Activated T-helper 2 cell treated with anti-CD3 and anti-CD28 coated beads, Interferon-gamma antibody, Interleukin-2, Interleukin-4, amounts not matched to agents 10 μg/mL and 5 μg/mL and 100 μg/mL, durations not matched to agents 14 hours and 24 hours and 36 hours (primary cell): Measurements from ENCODE around the gene CLCA1. TPM values are rescaled to one million over a fixed set of nuclear protein-coding genes. Genes with fewer than 3 reads are reported as not detected.
A peak's percentile ranks its signal among the peaks of the same experiment; 100 is the strongest.

Experiments
- DNase-seq: peaks from one replicate; pipeline ENCODE4 v3.0.0; 2021; ENCODE audit warnings: low spot score
- H3K27ac Mint-ChIP-seq: one replicate; pipeline ENCODE4 v1.8.0; 2021; ENCODE audit warnings: mixed read lengths
- H3K27me3 Mint-ChIP-seq: one replicate; pipeline ENCODE4 v1.8.0; 2021; ENCODE audit warnings: low read depth, mixed read lengths
- H3K36me3 Mint-ChIP-seq: one replicate; pipeline ENCODE4 v1.8.0; 2021; ENCODE audit warnings: low read depth, mixed read lengths
- H3K4me1 Mint-ChIP-seq: one replicate; pipeline ENCODE4 v1.8.0; 2021; ENCODE audit warnings: low read depth, mixed read lengths
- H3K4me3 Mint-ChIP-seq: one replicate; pipeline ENCODE4 v1.8.0; 2021; ENCODE audit warnings: low read depth, mild to moderate bottlenecking, moderate library complexity, mixed read lengths
- H3K9me3 Mint-ChIP-seq: one replicate; pipeline ENCODE4 v1.8.0; 2021; ENCODE audit warnings: mixed read lengths
- intact Hi-C: fragments of 100-400 bp; cut with micrococcal nuclease; formaldehyde crosslinking; loops from one replicate; pipeline ENCODE4 v1.15.1; 2023
- total RNA-seq: library from RNA; stranded (reverse); gene quantifications from 2 replicates; pipeline ENCODE4 v1.2.3, GENCODE V29; 2022

The CLCA1 gene
- total RNA-seq = not detected in 2 replicates

DNA sequence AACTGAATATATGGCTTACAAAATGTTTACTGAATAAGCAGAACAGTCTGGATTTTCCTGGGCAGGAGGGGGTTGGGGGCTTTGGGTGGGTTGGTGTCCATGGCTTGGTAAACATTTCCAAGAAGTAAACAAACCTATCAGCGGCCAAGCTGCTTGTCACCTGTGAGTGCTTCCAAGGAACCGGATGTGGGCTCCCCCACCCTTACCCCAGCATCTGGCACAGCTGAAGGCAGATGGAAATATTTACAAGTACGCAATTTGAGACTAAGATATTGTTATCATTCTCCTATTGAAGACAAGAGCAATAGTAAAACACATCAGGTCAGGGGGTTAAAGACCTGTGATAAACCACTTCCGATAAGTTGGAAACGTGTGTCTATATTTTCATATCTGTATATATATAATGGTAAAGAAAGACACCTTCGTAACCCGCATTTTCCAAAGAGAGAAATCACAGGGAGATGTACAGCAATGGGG lies at the start of gene CLCA1:
Gene CLCA1 (plus strand): TSS at position 427 of the 477 bp plus-strand sequence. CDS start 45 bp downstream, at position 472.
- H3K36me3 Mint-ChIP-seq = no peaks in the 10 kb centered on the region
- H3K9me3 Mint-ChIP-seq = no peaks in the 10 kb centered on the region
- no peak within 1 kb of the TSS for H3K4me3 Mint-ChIP-seq
- no peaks in the 10 kb centered on the region for H3K4me1 Mint-ChIP-seq
- no peak for DNase-seq
- H3K27ac Mint-ChIP-seq = no peak within 1 kb of the TSS
- intact Hi-C loops = no loop called here
- peaks cover 7% of the 10 kb centered on the region for H3K27me3 Mint-ChIP-seq

DNA sequence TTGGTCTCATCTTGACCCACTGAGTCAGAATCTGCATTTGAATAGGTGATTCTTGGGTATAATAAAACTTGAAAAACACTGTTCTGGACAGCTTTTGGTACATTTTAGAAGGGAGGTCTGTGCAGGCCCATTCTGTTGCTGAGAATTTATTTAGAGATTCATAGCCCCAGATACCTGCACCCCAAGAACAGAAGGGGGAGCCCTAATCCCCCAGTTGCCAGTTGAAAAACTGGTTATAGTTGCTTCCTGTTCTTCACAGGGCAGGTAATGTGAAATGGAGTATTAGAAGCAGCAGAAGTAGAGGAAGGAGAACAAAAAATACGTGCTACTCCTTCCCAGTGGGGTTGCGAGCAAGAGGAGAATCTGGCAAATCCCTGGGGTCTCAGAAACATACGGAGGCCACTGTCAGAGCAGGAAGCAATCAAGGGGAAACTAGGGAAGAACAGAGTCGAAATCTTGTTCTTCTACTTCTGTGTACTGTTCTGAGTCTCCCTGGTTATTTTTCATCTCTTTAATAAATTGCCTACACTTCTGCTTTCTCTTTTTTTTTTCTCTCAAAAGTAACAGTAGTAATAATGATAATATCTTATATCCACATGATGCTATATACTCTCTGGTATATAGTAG lies 49.3 kb upstream of the CLCA1 start:
- Mint-ChIP-seq H3K27ac (no peak overlapping the region), H3K27me3 (peaks cover 17% of the 10 kb centered on the region), H3K4me3 (no peak overlapping the region), H3K9me3 (no peaks in the 10 kb centered on the region), H3K36me3 (no peaks in the 10 kb centered on the region), H3K4me1 (peaks cover 4% of the 10 kb centered on the region)
- DNase-seq = peak; percentile 21
- intact Hi-C loops = no loop called here

GRCh38 chr1:86421601-86422280 lies 47.0 kb upstream of the CLCA1 start:
- H3K36me3 Mint-ChIP-seq = no peaks in the 10 kb centered on the region
- peaks cover 25% of the 10 kb centered on the region for H3K27me3 Mint-ChIP-seq

DNA sequence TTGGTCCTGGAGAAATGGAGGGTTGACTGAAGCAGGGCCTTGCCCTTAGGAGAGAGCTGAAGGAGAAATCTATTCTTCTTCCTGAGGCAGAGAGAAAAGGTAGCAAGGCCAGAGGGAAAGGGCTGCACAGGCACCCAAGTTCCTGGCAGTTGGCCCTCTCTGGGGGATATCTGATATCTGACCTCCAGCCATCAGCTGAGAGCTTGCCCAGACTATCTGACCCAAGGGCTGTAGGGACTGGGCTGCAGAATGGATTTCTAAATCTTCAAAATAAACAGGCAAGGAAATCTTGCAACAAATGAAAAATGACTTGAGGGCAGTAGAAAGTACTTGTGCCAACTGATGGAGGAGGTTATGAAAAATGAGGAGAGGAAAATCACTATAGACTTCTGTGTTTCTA lies 45.3 kb upstream of the CLCA1 start:
- no peaks in the 10 kb centered on the region for H3K36me3 Mint-ChIP-seq
- H3K9me3 Mint-ChIP-seq = no peaks in the 10 kb centered on the region
- no peak overlapping the region for H3K27ac Mint-ChIP-seq
- H3K4me1 Mint-ChIP-seq = peaks cover 4% of the 10 kb centered on the region
- DNase-seq = no peak
- H3K27me3 Mint-ChIP-seq = peaks cover 25% of the 10 kb centered on the region
- intact Hi-C loops = no loop called here
- H3K4me3 Mint-ChIP-seq = no peak overlapping the region

More at GRCh38 chr1:86421601-86422280, 47.0 kb upstream of the CLCA1 start:
- DNase-seq = no peak
- peaks cover 4% of the 10 kb centered on the region for H3K4me1 Mint-ChIP-seq
- H3K4me3 Mint-ChIP-seq = no peak overlapping the region
- intact Hi-C loops = no loop called here
- no peaks in the 10 kb centered on the region for H3K9me3 Mint-ChIP-seq
- no peak overlapping the region for H3K27ac Mint-ChIP-seq

GRCh38 chr1:86423873-86424272 lies 44.9 kb upstream of the CLCA1 start, which contains the start of gene CLCA2:
TSS of gene CLCA2 (plus strand) at chr1:86424171. CDS start at chr1:86424248, 77 bp downstream.
- Mint-ChIP-seq H3K27me3 (peaks cover 25% of the 10 kb centered on the region), H3K4me3 (no peak within 1 kb of the TSS), H3K9me3 (no peaks in the 10 kb centered on the region), H3K36me3 (no peaks in the 10 kb centered on the region), H3K4me1 (peaks cover 4% of the 10 kb centered on the region), H3K27ac (no peak within 1 kb of the TSS)
- no peak for DNase-seq
- intact Hi-C loops = no loop called here

- peaks cover 15% of the 10 kb centered on the region for H3K27me3 Mint-ChIP-seq
- H3K36me3 Mint-ChIP-seq = no peaks in the 10 kb centered on the region
- no peaks in the 10 kb centered on the region for H3K9me3 Mint-ChIP-seq
- no peak overlapping the region for H3K4me3 Mint-ChIP-seq
- no peak overlapping the region for H3K27ac Mint-ChIP-seq
- DNase-seq = no peak
- H3K4me1 Mint-ChIP-seq = no peaks in the 10 kb centered on the region
- intact Hi-C loops = no loop called here
Observed at GRCh38 chr1:86429122-86429725, 39.5 kb upstream of the CLCA1 start.

- Mint-ChIP-seq H3K27ac (no peak overlapping the region), H3K27me3 (peaks cover 13% of the 10 kb centered on the region), H3K4me3 (no peak overlapping the region), H3K36me3 (no peaks in the 10 kb centered on the region), H3K9me3 (no peaks in the 10 kb centered on the region), H3K4me1 (no peaks in the 10 kb centered on the region)
- intact Hi-C loops = no loop called here
- DNase-seq = no peak
Observed at GRCh38 chr1:86429835-86430234, 38.9 kb upstream of the CLCA1 start.

DNA sequence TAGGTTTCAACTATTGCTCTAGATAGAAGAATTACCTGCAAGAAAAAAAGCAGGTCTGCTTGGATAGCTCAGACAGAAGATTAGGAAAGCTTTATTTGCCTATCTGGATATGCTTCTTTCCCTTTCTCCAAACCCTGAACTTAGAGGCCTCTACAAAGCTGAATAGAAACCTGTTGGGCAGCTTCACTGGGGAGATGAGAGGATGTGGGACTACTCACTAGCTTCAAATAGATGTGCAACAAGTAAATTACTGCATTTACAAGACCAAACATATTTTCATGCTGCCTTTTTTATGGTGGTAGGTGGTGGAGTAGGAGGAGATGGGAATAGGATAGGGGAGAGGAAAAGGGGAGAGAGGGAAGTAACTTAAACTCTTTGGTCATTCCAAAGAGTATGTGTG lies 38.4 kb upstream of the CLCA1 start:
- Mint-ChIP-seq H3K36me3 (no peaks in the 10 kb centered on the region), H3K27ac (no peak overlapping the region), H3K27me3 (peaks cover 14% of the 10 kb centered on the region), H3K4me3 (no peak overlapping the region), H3K4me1 (no peaks in the 10 kb centered on the region), H3K9me3 (no peaks in the 10 kb centered on the region)
- DNase-seq = no peak
- intact Hi-C loops = no loop called here

- intact Hi-C loops = no loop called here
- no peak for DNase-seq
- no peaks in the 10 kb centered on the region for H3K4me1 Mint-ChIP-seq
- H3K4me3 Mint-ChIP-seq = no peak overlapping the region
- H3K27me3 Mint-ChIP-seq = peaks cover 15% of the 10 kb centered on the region
- H3K9me3 Mint-ChIP-seq = no peaks in the 10 kb centered on the region
- H3K27ac Mint-ChIP-seq = no peak overlapping the region
- no peaks in the 10 kb centered on the region for H3K36me3 Mint-ChIP-seq
Observed at GRCh38 chr1:86434059-86434458, 34.7 kb upstream of the CLCA1 start.

DNA sequence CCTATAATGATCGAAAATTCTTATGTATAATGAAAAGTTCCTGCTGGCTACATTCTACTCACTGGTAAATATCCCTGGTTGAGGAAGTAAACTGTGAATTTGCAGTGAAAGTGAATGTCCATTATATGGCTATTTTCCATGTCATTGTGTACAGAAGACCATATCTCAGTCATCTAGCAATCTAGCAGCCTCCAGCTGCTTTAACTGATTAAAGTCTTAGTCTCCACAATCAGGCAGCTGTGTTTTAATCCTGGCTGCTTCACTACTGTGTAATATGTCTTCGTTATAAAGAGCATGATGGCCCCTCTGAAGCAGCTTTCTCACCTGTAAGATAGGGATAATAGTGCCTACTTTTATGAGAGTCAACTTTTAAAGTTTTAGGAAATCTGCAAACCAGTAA lies 33.4 kb upstream of the CLCA1 start:
- Mint-ChIP-seq H3K4me1 (no peaks in the 10 kb centered on the region), H3K36me3 (no peaks in the 10 kb centered on the region), H3K4me3 (no peak overlapping the region), H3K27ac (no peak overlapping the region), H3K27me3 (peaks cover 15% of the 10 kb centered on the region), H3K9me3 (no peaks in the 10 kb centered on the region)
- intact Hi-C loops = no loop called here
- no peak for DNase-seq

DNA sequence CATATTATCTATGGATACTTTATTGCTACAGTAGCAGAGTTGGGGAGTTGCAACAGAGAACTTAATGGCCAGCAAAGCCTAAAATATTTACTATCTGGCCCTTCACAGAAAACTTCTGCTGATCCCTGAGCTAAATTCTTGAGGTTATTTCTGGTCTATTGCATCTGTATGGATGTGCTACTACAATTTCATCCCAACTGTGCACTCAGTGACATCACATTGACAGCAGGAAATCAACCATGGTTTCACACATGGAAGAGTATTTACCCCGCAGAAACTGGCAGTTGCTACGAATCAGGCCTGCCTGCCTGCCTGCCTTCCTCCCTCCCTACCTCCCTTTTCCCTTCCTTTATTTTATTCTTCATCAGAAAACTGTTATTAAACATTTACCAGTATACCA lies 32.7 kb upstream of the CLCA1 start:
- Mint-ChIP-seq H3K27me3 (peaks cover 15% of the 10 kb centered on the region), H3K36me3 (no peaks in the 10 kb centered on the region), H3K9me3 (no peaks in the 10 kb centered on the region), H3K27ac (no peak overlapping the region), H3K4me1 (no peaks in the 10 kb centered on the region), H3K4me3 (no peak overlapping the region)
- intact Hi-C loops = no loop called here
- no peak for DNase-seq

DNA sequence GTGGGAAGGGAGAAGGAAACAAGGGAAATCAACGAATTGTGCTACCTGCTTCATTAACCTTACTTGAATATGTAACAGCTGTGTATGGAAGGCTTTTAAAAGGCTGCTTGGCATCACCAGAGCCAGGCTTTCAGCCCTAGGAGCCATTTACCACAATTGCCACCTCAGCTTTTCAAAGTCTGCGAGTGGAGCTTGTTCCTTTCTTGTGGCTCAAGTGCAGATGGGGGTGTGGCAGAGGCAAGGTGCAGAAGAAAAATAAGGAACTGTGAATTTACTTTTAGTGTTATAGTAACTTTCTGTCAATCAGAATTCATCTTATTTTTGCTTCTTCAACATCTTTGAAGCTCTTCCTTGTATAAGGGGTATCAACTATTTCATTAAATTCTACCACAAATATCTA lies 27.1 kb upstream of the CLCA1 start:
- Mint-ChIP-seq H3K4me3 (no peak overlapping the region), H3K27me3 (peaks cover 7% of the 10 kb centered on the region), H3K4me1 (no peaks in the 10 kb centered on the region), H3K9me3 (no peaks in the 10 kb centered on the region), H3K36me3 (no peaks in the 10 kb centered on the region), H3K27ac (no peak overlapping the region)
- intact Hi-C loops = no loop called here
- DNase-seq = no peak

- intact Hi-C loops = no loop called here
Observed at GRCh38 chr1:86441997-86442396, 26.7 kb upstream of the CLCA1 start.

More at GRCh38 chr1:86441997-86442396, 26.7 kb upstream of the CLCA1 start:
- Mint-ChIP-seq H3K9me3 (no peaks in the 10 kb centered on the region), H3K27me3 (peaks cover 7% of the 10 kb centered on the region), H3K4me3 (no peak overlapping the region), H3K36me3 (no peaks in the 10 kb centered on the region), H3K27ac (no peak overlapping the region), H3K4me1 (no peaks in the 10 kb centered on the region)
- no peak for DNase-seq
